GM13977 (cell line): ENCODE data around the gene FIGN.

Source experiments
- DNase-seq: peaks from one replicate; pipeline ENCODE4 v3.0.0; 2012; ENCODE audit warnings: low spot score
- in situ Hi-C: fragments of 300-500 bp; cut with MboI; formaldehyde crosslinking; loops from one replicate; pipeline ENCODE4 v1.12.0; 2022; ENCODE audit warnings: low sequenced_read_pairs, low pct_unique_long_range_greater_than_20kb, mixed read lengths, inconsistent platforms; ENCODE audit not compliant: unreplicated experiment
- TF ChIP-seq, protein P1 (sequence below): IDR thresholded peaks from 2 replicates; pipeline ENCODE4 v1.5.1; 2012; ENCODE audit warnings: mild to moderate bottlenecking, control low read depth; ENCODE audit not compliant: insufficient read depth; ENCODE audit errors: extremely low read depth, missing control alignments

The FIGN gene

DNA sequence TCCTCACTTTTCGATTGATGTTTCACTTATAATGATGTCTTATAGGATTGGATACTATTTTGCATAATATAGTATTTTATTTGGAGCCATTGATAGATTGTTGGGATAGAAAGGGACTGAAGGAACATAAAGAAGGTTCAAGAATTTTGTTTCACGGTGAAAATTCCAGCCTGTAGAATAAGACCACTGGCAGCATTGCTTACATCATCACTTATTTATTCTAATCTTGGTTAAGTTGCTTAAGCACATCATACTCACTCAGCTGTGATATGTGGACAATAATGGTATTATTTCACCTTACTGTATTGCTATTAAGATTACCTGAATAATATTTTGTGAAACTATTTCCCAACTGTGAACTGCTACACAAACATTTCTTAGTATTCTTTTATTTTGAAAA, 118.3 kb downstream of the FIGN start:
- in situ Hi-C loops = no loop called here
- TF ChIP-seq, protein P1, sequence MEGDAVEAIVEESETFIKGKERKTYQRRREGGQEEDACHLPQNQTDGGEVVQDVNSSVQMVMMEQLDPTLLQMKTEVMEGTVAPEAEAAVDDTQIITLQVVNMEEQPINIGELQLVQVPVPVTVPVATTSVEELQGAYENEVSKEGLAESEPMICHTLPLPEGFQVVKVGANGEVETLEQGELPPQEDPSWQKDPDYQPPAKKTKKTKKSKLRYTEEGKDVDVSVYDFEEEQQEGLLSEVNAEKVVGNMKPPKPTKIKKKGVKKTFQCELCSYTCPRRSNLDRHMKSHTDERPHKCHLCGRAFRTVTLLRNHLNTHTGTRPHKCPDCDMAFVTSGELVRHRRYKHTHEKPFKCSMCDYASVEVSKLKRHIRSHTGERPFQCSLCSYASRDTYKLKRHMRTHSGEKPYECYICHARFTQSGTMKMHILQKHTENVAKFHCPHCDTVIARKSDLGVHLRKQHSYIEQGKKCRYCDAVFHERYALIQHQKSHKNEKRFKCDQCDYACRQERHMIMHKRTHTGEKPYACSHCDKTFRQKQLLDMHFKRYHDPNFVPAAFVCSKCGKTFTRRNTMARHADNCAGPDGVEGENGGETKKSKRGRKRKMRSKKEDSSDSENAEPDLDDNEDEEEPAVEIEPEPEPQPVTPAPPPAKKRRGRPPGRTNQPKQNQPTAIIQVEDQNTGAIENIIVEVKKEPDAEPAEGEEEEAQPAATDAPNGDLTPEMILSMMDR = no peak
- no peak for DNase-seq

DNA sequence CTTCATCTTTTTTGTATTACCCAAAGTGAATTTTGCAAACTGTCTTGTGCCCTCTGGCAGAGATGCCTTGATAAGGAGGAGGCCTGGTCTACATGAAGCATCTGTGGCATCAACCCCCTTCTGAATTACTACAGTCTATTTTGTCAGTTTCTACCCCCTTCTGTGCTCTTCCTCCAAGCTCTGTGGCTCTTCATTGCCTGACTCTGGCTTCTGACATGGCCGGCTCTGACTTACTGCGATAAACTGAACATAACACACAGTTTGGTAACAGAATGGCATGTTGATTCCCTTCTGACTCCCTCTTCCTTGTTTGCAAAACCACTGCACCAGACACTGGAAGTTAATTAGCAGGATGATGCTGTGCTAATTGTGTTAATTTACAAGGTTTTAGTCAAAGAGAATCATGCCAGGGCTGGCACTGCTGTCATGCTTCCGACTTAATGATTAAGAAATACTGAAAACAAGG, 122.5 kb downstream of the FIGN start:
- in situ Hi-C loops = no loop called here
- no peak for DNase-seq
- TF ChIP-seq, protein P1 = no peak

DNA sequence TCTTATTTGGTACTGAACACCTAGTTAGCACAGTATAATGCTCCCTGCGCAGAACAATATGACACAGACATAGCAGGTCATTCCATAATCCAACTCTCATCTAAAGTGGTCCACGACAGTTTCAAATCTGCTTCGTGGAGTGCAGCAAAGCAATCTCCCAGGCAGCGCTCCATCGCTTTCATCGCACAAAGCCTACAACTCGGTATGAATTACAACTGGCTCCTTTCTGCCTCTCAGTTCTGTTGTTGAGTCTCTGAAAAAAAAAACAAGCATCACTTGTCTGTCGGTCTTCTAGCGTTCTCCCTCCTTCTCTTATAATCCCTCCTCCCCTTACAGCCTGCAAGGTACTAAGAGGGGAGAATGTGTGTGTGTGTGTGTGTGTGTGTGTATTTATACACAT, 123.5 kb downstream of the FIGN start:
- TF ChIP-seq, protein P1 = no peak
- DNase-seq = no peak
- in situ Hi-C loops = no loop called here

DNA sequence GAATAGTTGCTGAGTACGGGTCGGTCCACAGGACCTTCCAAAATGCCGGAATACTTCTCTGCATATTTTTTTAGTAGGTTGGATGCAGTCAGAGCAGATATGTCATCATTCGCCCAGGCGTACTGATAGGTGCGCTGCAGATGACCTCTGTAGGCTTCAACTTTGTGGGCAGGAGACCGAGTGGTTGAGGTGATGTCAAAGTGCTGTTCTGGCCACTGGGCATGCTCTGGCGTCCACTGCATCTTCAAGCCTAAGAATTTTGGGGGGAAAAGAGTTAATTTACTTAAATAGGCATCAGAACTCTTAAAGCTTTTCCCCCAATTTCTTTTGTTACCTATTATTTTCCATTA, 124.3 kb downstream of the FIGN start:
- in situ Hi-C loops = no loop called here
- TF ChIP-seq, protein P1 = no peak
- no peak for DNase-seq

DNA sequence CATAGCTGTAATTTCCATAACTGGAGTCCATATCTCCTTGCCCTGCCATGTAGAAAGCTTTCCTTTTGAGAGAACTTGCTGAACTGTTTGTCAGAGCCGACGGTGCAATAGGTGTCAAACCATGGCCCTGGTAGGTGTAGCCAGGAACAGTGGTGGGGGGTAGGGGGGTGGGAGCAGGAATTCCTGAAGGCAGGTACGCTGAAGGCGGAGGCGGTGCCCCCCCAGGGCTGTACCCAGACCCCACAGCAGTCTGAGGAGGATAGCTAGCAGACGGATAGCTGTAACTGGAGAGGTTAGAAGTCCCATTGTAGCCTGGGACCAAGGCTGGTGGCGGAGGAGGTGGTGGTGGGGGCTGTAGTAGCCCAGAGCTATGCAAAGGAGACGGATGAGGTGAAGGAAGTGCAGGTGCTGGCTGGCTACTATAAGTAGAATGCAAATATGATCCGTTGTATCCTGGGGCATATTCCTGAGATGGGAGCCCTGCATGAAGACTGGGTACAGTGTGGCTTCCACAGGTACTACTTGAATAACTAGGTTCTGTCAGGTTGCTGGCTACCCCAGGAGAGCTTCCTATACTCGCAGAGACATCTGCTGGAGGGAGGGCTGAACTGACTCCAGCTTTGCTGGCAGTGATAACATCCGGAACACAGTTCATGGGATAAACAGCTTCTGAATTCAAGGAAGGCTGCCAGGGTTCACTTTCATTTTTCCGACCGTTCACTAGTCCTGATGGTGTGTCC, 124.8 kb downstream of the FIGN start:
- in situ Hi-C loops = no loop called here
- DNase-seq = no peak
- TF ChIP-seq, protein P1 = peak; percentile 23

DNA sequence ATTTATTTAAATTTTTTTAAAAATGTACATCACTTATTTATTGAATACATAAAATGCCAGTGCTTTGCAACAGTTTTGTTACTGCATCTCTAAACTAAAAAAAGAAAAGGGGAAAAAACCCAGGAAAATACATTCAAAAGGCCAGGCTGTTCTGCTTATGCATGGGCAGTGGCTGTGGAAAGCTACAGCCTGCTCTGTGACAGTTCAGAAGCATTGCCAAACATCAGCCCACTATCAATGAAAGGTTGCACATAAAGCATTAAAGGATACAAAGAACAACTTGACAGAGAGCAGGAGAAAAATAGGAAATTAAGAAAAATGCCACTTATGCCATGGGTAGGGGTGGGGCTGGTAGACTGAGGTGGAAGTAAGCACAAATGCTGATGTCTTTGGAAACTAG, 128.2 kb downstream of the FIGN start:
- no peak for DNase-seq
- in situ Hi-C loops = no loop called here
- TF ChIP-seq, protein P1 = no peak
